Testis (tissue), 3 donors: ENCODE data around the gene COMTD1. TPM values are rescaled to one million over a fixed set of nuclear protein-coding genes. Genes with fewer than 3 reads are reported as not detected.
"Not testable (repeated sequence)": the region's sequence is repeated elsewhere in the genome, so short reads cannot be mapped to it uniquely, and the experiment has no call there.

Experiments
- DNase-seq: peaks from one replicate; pipeline ENCODE4 v3.0.0-alpha.2; 2019
- H3K27ac ChIP-seq, 2 donors: fragments of 200-600 bp; sonication (generic); one replicate each; pipeline ENCODE4 v1.5.1; 2019
- H3K27me3 ChIP-seq: fragments of 200-600 bp; sonication (generic); one replicate; pipeline ENCODE4 v1.5.1; 2019
- H3K36me3 ChIP-seq: fragments of 200-600 bp; sonication (generic); one replicate; pipeline ENCODE4 v1.5.1; 2017; ENCODE audit warnings: low read depth; ENCODE audit errors: missing control alignments
- H3K4me1 ChIP-seq: fragments of 200-600 bp; sonication (generic); one replicate; pipeline ENCODE4 v1.5.1; 2019
- H3K4me3 ChIP-seq, 2 donors: fragments of 200-600 bp; sonication (generic); one replicate each; pipeline ENCODE4 v1.5.1; 2017 to 2019
- H3K9me3 ChIP-seq: fragments of 200-600 bp; sonication (generic); one replicate; pipeline ENCODE4 v1.5.1; 2017
- POLR2A ChIP-seq: fragments of 450-650 bp; IDR thresholded peaks from one replicate; pipeline ENCODE4 v1.6.1; 2017; ENCODE audit warnings: antibody characterized with exemption, mild to moderate bottlenecking, moderate library complexity
- WGBS, 2 donors: methylation state at CpG; one replicate each; pipeline ENCODE4 v1.1.5; 2018; 5-methylcytosine and 5-hydroxymethylcytosine counted together
- intact Hi-C: fragments of 100-400 bp; cut with DNase I; formaldehyde crosslinking; loops from one replicate; pipeline ENCODE4 v1.15.1; 2023; ENCODE audit warnings: low total_unique reads
- polyA plus RNA-seq: library from polyadenylated mRNA; stranded (reverse); fragments of 350-450 nt; fragmentation: Illumina TruSeq; extraction: RNeasy Lipid Tissue Mini Kit (QIAGEN cat#74804); gene quantifications from one replicate; pipeline ENCODE4 v1.2.3, GENCODE V29; 2014; ENCODE audit warnings: low read depth, low replicate concordance; ENCODE audit not compliant: insufficient read depth
- total RNA-seq, 2 donors: library from RNA; depleted of rRNA; stranded (reverse); fragments of >200 nt; gene quantifications; one replicate each; pipeline ENCODE4 v1.2.3, GENCODE V29; 2016
- TF ChIP-seq, protein P1 (sequence below), 3 experiments: fragments of 450-650 bp in 2 of 3; fragments of 200-600 bp in 1 of 3; sonication (generic) in 1 of 3; IDR thresholded peaks; one replicate each; pipeline ENCODE4 v1.5.1; 2016 to 2019; ENCODE audit warnings: antibody characterized with exemption in 3 of 3, mild to moderate bottlenecking in 2 of 3, moderate library complexity in 1 of 3

Gene COMTD1
- total and polyA plus RNA-seq, 3 donors from 2014 or later, result 8.1 to 22.8 (median 18.8) TPM

DNA sequence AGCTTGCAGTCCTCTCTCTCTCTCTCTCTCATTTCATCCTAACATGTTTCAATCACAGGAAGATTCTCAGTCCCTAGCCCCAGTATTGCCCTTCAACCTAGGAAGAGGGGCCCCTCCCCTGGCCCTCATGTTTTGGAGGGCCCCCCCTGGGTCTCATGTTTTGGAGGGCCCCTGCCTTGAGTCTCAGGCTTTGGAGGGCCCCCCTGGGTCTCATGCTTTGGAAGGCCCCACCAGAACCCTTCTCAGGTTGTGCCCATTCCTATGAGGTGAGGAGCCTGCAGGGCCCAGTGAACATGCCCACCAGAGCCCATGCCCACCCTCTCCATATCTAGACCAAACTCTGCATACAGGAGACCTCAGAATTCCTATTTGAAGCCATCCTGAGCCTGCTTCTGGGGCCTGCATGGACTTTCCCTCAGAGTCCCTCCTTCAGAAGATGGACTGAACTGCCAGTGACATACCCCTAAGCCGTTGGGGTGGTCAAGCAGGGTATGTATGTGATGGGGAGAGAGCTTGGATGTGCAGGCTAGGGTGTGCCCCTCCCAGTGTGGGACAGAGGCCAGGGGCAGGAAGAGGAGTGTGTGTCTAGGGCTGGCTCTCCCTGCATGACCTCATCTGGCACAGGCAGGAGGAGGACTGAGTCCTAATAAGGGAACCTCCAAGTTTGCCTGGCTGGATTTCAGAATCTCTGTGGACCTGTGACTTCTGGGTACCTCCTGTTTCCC, 33.3 kb downstream of the COMTD1 start:
- peaks cover 12% of the 10 kb centered on the region for H3K4me1 ChIP-seq
- no peak overlapping the region for H3K27ac ChIP-seq
- no peaks in the 10 kb centered on the region for H3K27me3 ChIP-seq
- 50 to 83% methylated on average over 1 of the region's 1 CpG for WGBS, 2 donors
- no peaks in the 10 kb centered on the region for H3K9me3 ChIP-seq
- peak; percentile 48 for DNase-seq
- no peak overlapping the region for H3K4me3 ChIP-seq
- no peaks in the 10 kb centered on the region for H3K36me3 ChIP-seq
- TF ChIP-seq, protein P1, sequence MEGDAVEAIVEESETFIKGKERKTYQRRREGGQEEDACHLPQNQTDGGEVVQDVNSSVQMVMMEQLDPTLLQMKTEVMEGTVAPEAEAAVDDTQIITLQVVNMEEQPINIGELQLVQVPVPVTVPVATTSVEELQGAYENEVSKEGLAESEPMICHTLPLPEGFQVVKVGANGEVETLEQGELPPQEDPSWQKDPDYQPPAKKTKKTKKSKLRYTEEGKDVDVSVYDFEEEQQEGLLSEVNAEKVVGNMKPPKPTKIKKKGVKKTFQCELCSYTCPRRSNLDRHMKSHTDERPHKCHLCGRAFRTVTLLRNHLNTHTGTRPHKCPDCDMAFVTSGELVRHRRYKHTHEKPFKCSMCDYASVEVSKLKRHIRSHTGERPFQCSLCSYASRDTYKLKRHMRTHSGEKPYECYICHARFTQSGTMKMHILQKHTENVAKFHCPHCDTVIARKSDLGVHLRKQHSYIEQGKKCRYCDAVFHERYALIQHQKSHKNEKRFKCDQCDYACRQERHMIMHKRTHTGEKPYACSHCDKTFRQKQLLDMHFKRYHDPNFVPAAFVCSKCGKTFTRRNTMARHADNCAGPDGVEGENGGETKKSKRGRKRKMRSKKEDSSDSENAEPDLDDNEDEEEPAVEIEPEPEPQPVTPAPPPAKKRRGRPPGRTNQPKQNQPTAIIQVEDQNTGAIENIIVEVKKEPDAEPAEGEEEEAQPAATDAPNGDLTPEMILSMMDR (IDR thresholded peaks at IDR 0.05), result no peak
- TF ChIP-seq POLR2A, result no peak
- intact Hi-C loops, result no loop called here

DNA sequence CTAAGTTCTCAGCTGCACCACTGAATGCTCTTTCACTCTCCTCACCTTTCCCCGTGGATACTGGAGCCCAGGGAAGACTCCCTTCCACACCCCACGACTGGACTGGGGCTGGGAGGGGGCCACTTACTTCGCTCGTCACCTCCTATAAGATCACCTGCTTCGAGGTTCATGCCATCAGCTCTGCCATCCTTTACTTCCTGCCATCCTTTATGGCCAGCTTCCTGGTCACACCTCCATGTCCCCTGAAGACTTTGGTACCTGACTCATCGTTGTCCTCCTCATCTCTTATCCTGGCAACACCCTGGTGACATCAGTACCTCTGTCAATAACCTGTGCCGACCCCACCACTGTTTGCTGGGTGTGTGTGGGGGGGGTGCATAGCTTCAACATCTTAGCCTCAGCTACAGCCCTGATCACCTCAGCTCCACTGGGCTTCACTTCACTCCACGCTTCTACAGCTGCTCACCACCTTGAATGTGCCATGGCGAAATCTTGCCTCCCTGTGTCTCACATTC, 33.9 kb downstream of the COMTD1 start:
- Histone ChIP-seq H3K27ac (no peak overlapping the region), H3K36me3 (no peaks in the 10 kb centered on the region), H3K4me1 (peaks cover 12% of the 10 kb centered on the region), H3K9me3 (no peaks in the 10 kb centered on the region), H3K27me3 (no peaks in the 10 kb centered on the region), H3K4me3 (no peak overlapping the region)
- 85 to 88% methylated on average over 9 of the region's 9 CpGs for WGBS, 2 donors
- intact Hi-C loops, result no loop called here
- no peak for DNase-seq
- TF ChIP-seq, protein P1 (IDR thresholded peaks at IDR 0.05), result no peak
- TF ChIP-seq POLR2A, result no peak

DNA sequence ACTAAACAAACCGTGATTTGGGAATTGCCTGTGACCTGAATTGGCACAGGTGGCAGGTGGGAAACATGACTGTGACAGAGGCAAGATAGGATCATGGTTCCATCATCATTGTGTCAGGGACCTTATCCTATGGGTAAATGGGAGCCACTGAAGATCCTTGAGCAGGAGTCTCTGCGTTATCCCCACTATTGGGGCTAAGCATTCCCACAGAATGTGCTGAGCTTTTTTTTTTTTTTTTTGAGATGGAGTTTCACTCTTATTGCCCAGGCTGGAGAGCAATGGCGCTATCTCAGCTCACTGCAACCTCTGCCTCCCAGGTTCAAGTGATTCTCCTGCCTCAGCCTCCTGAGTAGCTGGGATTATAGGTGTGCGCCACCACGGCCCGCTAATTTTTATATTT, 35.8 kb downstream of the COMTD1 start:
- H3K9me3 ChIP-seq, H3K27me3 ChIP-seq, intact Hi-C loops, H3K36me3 ChIP-seq, DNase-seq, H3K4me3 ChIP-seq, H3K27ac ChIP-seq: not testable (repeated sequence)
- WGBS, 2 donors, result 81 to 99% methylated on average over 6 of the region's 6 CpGs
- peaks cover 12% of the 10 kb centered on the region for H3K4me1 ChIP-seq

DNA sequence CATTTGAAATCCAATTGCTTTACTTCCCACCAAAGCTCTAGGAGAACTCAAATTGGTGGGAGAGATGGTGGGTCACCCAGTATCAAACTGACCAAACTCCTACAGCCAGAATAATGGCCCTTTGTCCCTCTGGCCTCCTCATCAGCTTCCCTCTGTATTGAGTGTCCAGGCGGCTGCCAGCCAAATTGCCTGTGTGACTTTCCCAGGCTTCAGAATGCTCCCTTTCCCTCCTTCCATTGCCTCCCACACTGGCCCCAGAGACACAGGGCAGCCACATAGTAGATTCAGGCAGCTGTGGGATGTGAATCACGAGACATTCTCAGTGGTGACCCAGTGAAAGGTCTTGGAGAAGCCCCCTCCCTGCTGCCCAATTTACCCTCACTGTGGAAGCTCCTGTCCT, 37.9 kb downstream of the COMTD1 start:
- H3K36me3 ChIP-seq, result no peaks in the 10 kb centered on the region
- no peak for TF ChIP-seq POLR2A
- 63 to 77% methylated on average over 2 of the region's 2 CpGs for WGBS, 2 donors
- intact Hi-C loops, result no loop called here
- no peak overlapping the region for H3K4me3 ChIP-seq
- H3K27me3 ChIP-seq, result no peaks in the 10 kb centered on the region
- H3K9me3 ChIP-seq, result no peaks in the 10 kb centered on the region
- H3K4me1 ChIP-seq, result peaks cover 9% of the 10 kb centered on the region
- no peak overlapping the region for H3K27ac ChIP-seq
- peak; percentile 35 for DNase-seq

DNA sequence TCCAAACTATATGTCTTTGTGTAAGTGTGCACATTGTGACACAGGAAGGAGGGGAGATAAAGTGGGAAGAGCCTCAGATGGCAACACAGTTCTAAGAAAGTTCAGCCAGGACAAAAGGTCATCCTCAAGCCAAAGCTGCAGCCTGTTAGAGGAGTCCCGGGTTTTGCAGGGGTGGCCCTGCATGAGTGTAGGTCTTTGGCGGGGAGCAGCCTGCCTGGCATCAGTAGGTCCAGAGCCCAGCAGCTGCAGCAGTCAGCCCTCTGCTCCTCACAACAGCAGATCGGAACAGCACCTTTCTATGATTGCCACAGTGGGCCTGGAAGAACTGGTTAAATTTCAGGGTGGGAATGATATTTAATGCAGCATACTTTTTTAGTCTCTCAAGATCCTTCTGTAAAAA, 38.7 kb downstream of the COMTD1 start:
- TF ChIP-seq POLR2A, result no peak
- TF ChIP-seq, protein P1 (IDR thresholded peaks at IDR 0.05), result no peak
- intact Hi-C loops, result no loop called here
- H3K4me3 ChIP-seq, result no peak overlapping the region
- no peak overlapping the region for H3K27ac ChIP-seq
- H3K4me1 ChIP-seq, result peaks cover 6% of the 10 kb centered on the region
- DNase-seq, result no peak
- no peaks in the 10 kb centered on the region for H3K27me3 ChIP-seq
- no peaks in the 10 kb centered on the region for H3K9me3 ChIP-seq
- 68 to 84% methylated on average over 3 of the region's 3 CpGs for WGBS, 2 donors
- H3K36me3 ChIP-seq, result no peaks in the 10 kb centered on the region
